HepG2 (cell line): ENCODE results near the gene PEAK1. TPM values are rescaled to one million over a fixed set of nuclear protein-coding genes. Genes with fewer than 3 reads are reported as not detected.

Experiments used
- ATAC-seq: fragments of 200-7000 bp; cut with Tn5 transposase; 3 replicates; pipeline ENCODE4 v1.9.1; 2020; ENCODE audit warnings: mild to moderate bottlenecking, moderate library complexity
- BruUV-seq: library from RNA; stranded (reverse); fragments of 400-500 nt; replicated peaks from 2 replicates; lab custom pipeline; 2021; lab: Mats Ljungman, UMichigan
- CTCF ChIA-PET: fragments of 300-600 bp; formaldehyde crosslinking; extraction: SDS; loops from one replicate; lab custom pipeline; 2021; ENCODE audit warnings: low total read pairs, inconsistent platforms, low intra/inter-chr PET ratio; lab: Yijun Ruan, JAX
- POLR2A ChIA-PET: fragments of 350-600 bp; sonication (Branson Sonifier 250); formaldehyde crosslinking; loops from one replicate; lab custom pipeline; 2020; ENCODE audit warnings: antibody characterized with exemption, inconsistent platforms; lab: Yijun Ruan, JAX
- DNase-seq: peaks from one replicate; pipeline ENCODE4 v3.0.0-alpha.2; 2015; ENCODE audit warnings: low spot score
- FAIRE-seq: peaks from 3 replicates; lab custom pipeline; 2011; peaks lifted over from hg19 to GRCh38; lab: Jason Lieb, UNC
- H2AFZ ChIP-seq: one replicate; pipeline ENCODE4 v1.6.1; 2011; ENCODE audit warnings: low read length, inconsistent platforms
- H3K27ac ChIP-seq: fragments of 300-600 bp; 3 replicates; pipeline ENCODE4 v1.8.0; 2011; ENCODE audit warnings: mixed run types, mild to moderate bottlenecking, mixed read lengths, low read length, inconsistent platforms; ENCODE audit not compliant: insufficient read depth; ENCODE audit errors: extremely low read length
- H3K27me3 ChIP-seq, 2 experiments: fragments of 200-600 bp in 1 of 2; 2 replicates in 1 of 2; 3 replicates in 1 of 2; pipeline versions ENCODE4 v1.6.0 to v1.8.0; 2011; ENCODE audit warnings: low read length in 2 of 2, mild to moderate bottlenecking in 2 of 2, moderate library complexity in 2 of 2, inconsistent platforms in 1 of 2; ENCODE audit not compliant: insufficient read depth in 2 of 2, control insufficient read depth in 1 of 2
- H3K36me3 ChIP-seq, 2 experiments: fragments of 200-600 bp in 1 of 2; replicated peaks in 1 of 2; 2 replicates in 1 of 2; 3 replicates in 1 of 2; pipeline versions ENCODE4 v1.5.1 to v1.8.0; 2011; ENCODE audit warnings: low read length in 2 of 2, inconsistent platforms in 1 of 2; ENCODE audit not compliant: insufficient read depth in 2 of 2, control insufficient read depth in 1 of 2
- H3K4me1 ChIP-seq: 2 replicates; pipeline ENCODE4 v1.5.1; 2012; ENCODE audit warnings: low read length, inconsistent platforms; ENCODE audit not compliant: insufficient read depth
- H3K4me2 ChIP-seq: 2 replicates; pipeline ENCODE4 v1.6.0; 2011; ENCODE audit warnings: low read depth, low read length, inconsistent platforms
- H3K4me3 ChIP-seq, 3 experiments: fragments of 200-600 bp in 1 of 3; sonication (generic), shearing (Covaris generic) in 1 of 3; replicated peaks in 1 of 3; 2 replicates each; pipeline ENCODE4 v1.5.1; 2011 to 2016; ENCODE audit warnings: low read length in 3 of 3, inconsistent platforms in 2 of 3, low read depth in 2 of 3, mild to moderate bottlenecking in 2 of 3, control low read depth in 1 of 3, mixed read lengths in 1 of 3; ENCODE audit not compliant: insufficient read depth in 1 of 3
- H3K79me2 ChIP-seq: one replicate; pipeline ENCODE4 v1.6.1; 2011; ENCODE audit warnings: low read length, inconsistent platforms; ENCODE audit not compliant: insufficient read depth
- H3K9ac ChIP-seq: 2 replicates; pipeline ENCODE4 v1.6.0; 2011; ENCODE audit warnings: mild to moderate bottlenecking, low read depth, low read length, inconsistent platforms; ENCODE audit not compliant: insufficient read depth
- H3K9me3 ChIP-seq: 2 replicates; pipeline ENCODE4 v1.5.1; 2012; ENCODE audit warnings: mild to moderate bottlenecking, low read length
- H4K20me1 ChIP-seq: 2 replicates; pipeline ENCODE4 v1.6.0; 2011; ENCODE audit warnings: inconsistent platforms, mild to moderate bottlenecking, low read length, moderate library complexity; ENCODE audit not compliant: insufficient read depth
- ATF4 ChIP-seq, 2 experiments: fragments of 450-650 bp in 1 of 2; sonication (generic) in 1 of 2; formaldehyde crosslinking; IDR thresholded peaks; 2 replicates each; pipeline versions ENCODE4 v1.5.0 to v1.8.0; 2020 to 2022; ENCODE audit warnings: mild to moderate bottlenecking in 1 of 2, missing genetic modification reagents in 1 of 2
- DDIT3 ChIP-seq: sonication (generic); formaldehyde crosslinking; IDR thresholded peaks from 2 replicates; pipeline ENCODE4 v1.4.0; 2020; ENCODE audit warnings: mild to moderate bottlenecking, missing genetic modification reagents
- HNF1A ChIP-seq, 2 experiments: sonication (generic) in 1 of 2; formaldehyde crosslinking in 1 of 2; IDR thresholded peaks; 2 replicates each; pipeline versions ENCODE4 v1.4.0 to v1.6.1; 2016 to 2020; ENCODE audit warnings: borderline replicate concordance in 1 of 2, low read depth in 1 of 2, mild to moderate bottlenecking in 1 of 2, missing genetic modification reagents in 1 of 2
- LBX2 ChIP-seq: sonication (generic); formaldehyde crosslinking; IDR thresholded peaks from 2 replicates; pipeline ENCODE4 v1.5.0; 2020; ENCODE audit warnings: missing genetic modification reagents, mild to moderate bottlenecking, borderline replicate concordance
- LCORL ChIP-seq, 2 experiments: fragments of 450-650 bp in 1 of 2; sonication (generic) in 1 of 2; formaldehyde crosslinking in 1 of 2; IDR thresholded peaks; 2 replicates each; pipeline versions ENCODE4 v1.5.0 to v1.6.1; 2017 to 2020; ENCODE audit warnings: antibody characterized with exemption in 1 of 2, missing genetic modification reagents in 1 of 2
- WIZ ChIP-seq: sonication (generic); formaldehyde crosslinking; IDR thresholded peaks from 2 replicates; pipeline ENCODE4 v1.5.1; 2020; ENCODE audit warnings: mild to moderate bottlenecking, missing genetic modification reagents
- ZFY ChIP-seq: sonication (generic); formaldehyde crosslinking; IDR thresholded peaks from 2 replicates; pipeline ENCODE4 v1.4.0; 2020; ENCODE audit warnings: missing genetic modification reagents
- ZNF160 ChIP-seq: sonication (generic); formaldehyde crosslinking; IDR thresholded peaks from 2 replicates; pipeline ENCODE4 v1.8.0; 2022; ENCODE audit warnings: mild to moderate bottlenecking, inconsistent platforms, missing genetic modification reagents
- ZNF382 ChIP-seq: sonication (generic); formaldehyde crosslinking; IDR thresholded peaks from 2 replicates; pipeline ENCODE4 v1.5.0; 2020; ENCODE audit warnings: missing genetic modification reagents, mild to moderate bottlenecking, borderline replicate concordance
- ZNF567 ChIP-seq: sonication (generic); formaldehyde crosslinking; IDR thresholded peaks from 2 replicates; pipeline ENCODE4 v1.8.1; 2023; ENCODE audit warnings: mild to moderate bottlenecking, missing genetic modification reagents, borderline replicate concordance
- ZNF678 ChIP-seq: sonication (generic); formaldehyde crosslinking; IDR thresholded peaks from 2 replicates; pipeline ENCODE4 v1.4.0; 2020; ENCODE audit warnings: mild to moderate bottlenecking, missing genetic modification reagents
- ZNF784 ChIP-seq: sonication (generic); formaldehyde crosslinking; IDR thresholded peaks from 2 replicates; pipeline ENCODE4 v1.5.1; 2020; ENCODE audit warnings: missing genetic modification reagents, mild to moderate bottlenecking, borderline replicate concordance
- WGBS: methylation state at CpG from one replicate; pipeline ENCODE4 v1.1.6; 2017; ENCODE audit warnings: low lambda C conversion rate; 5-methylcytosine and 5-hydroxymethylcytosine counted together
- in situ Hi-C: cut with HindIII; loops from 2 replicates; pipeline ENCODE4 v1.10.0; 2017; ENCODE audit warnings: low pct_unique_long_range_greater_than_20kb; ENCODE audit not compliant: extremely low pct_ligation_motif_present
- intact Hi-C: fragments of 100-400 bp; cut with micrococcal nuclease; formaldehyde crosslinking; loops from one replicate; pipeline ENCODE4 v1.10.0; 2022; ENCODE audit not compliant: unreplicated experiment
- polyA plus RNA-seq, 8 experiments: library from polyadenylated mRNA; depleted of rRNA in 3 of 8; stranded (reverse) in 7 of 8; unstranded in 1 of 8; fragments of >200 nt; fragmentation: Illumina TruSeq in 4 of 8; extraction: Trizol in 4 of 8; gene quantifications; 2 replicates each; pipeline versions ENCODE4 v1.2.1 to v1.2.3, GENCODE V29; 2011 to 2016; ENCODE audit warnings: low read depth in 4 of 8, missing spikeins in 1 of 8, mixed read lengths in 1 of 8; ENCODE audit not compliant: insufficient read depth in 1 of 8
- total RNA-seq, 5 experiments: library from RNA; depleted of rRNA; stranded (reverse); fragments of >200 nt; fragmentation: Illumina TruSeq; extraction: Trizol; gene quantifications; 2 replicates each; pipeline ENCODE4 v1.2.3, GENCODE V29; 2016; ENCODE audit warnings: low read depth in 1 of 5

PEAK1 gene
- total and polyA plus RNA-seq, 2 of the 13 experiments (the other 11 are each of a cell fraction or from before 2014, with no cell fraction given), result 6.0 to 6.6 TPM

GRCh38 chr15:77420610-77421369 lies 886 bp upstream of the PEAK1 start, which contains the start of gene HMG20A:
HMG20A (plus strand) TSS chr15:77420888; CDS start chr15:77458408, 37,520 bp downstream.
- H3K79me2 ChIP-seq, result peaks cover 79% of the 10 kb centered on the region
- peak; percentile 53 for FAIRE-seq
- H3K36me3 ChIP-seq, result no peaks in the 10 kb centered on the region
- ATAC-seq, result peak; percentile 54
- peak within 1 kb of the TSS; percentile 87 to 95 (median 95) for H3K4me3 ChIP-seq
- in situ Hi-C loops, result no loop called here
- BruUV-seq, result TSS peak; percentile 57
- intact Hi-C loops, result no loop called here
- H3K27me3 ChIP-seq, result no peaks in the 10 kb centered on the region; a peak in 2 of 5 replicates
- peaks cover 6% of the 10 kb centered on the region; the same call in 1 of the 2 replicates for H4K20me1 ChIP-seq
- ChIA-PET POLR2A (interaction anchor here (1.0 kb wide), 1 partner anchor 23 kb away, joined by 3 read pairs; no protein-coding TSS in a partner anchor), CTCF (no interaction called here)
- peak within 1 kb of the TSS; percentile 94 for H2AFZ ChIP-seq
- H3K9me3 ChIP-seq, result no peaks in the 10 kb centered on the region
- peak; percentile 80 for DNase-seq
- peak within 1 kb of the TSS; percentile 84 for H3K4me2 ChIP-seq
- H3K9ac ChIP-seq, result peak within 1 kb of the TSS; percentile 89
- H3K27ac ChIP-seq, result peak within 1 kb of the TSS; percentile 90
- WGBS, result under 1% methylated on average over 22 of the region's 25 CpGs
- peaks cover 64% of the 10 kb centered on the region for H3K4me1 ChIP-seq
- TF ChIP-seq ZNF567 (CRISPR knock-in tag) (peak; percentile 65; the same call in 1 of the 2 replicates), ZNF784 (CRISPR knock-in tag) (peak; percentile 41; the same call in 1 of the 2 replicates), DDIT3 (CRISPR knock-in tag) (no peak), WIZ (CRISPR knock-in tag) (no peak), LCORL (IDR thresholded peaks at IDR 0.05) (peak; percentile 66), LCORL (CRISPR knock-in tag; IDR thresholded peaks at IDR 0.05) (no peak), ZNF160 (CRISPR knock-in tag) (peak; percentile 37; the same call in 1 of the 2 replicates), ZFY (peak; percentile 57; the same call in 1 of the 2 replicates), ATF4 (CRISPR knock-in tag; IDR thresholded peaks at IDR 0.05) (peak in 1 of 2 experiments; percentile 35; a peak in 1 of 4 replicates), ZNF678 (CRISPR knock-in tag) (no peak), ZNF382 (no peak), HNF1A (IDR thresholded peaks at IDR 0.05; ENCODE audit: low read depth) (no peak), HNF1A (CRISPR knock-in tag; IDR thresholded peaks at IDR 0.05; ENCODE audit: borderline replicate concordance) (0 out of 2 replicates have a peak, but pooled peaks have one; percentile 41), LBX2 (CRISPR knock-in tag) (no peak)
